ENCODE results near the gene GLB1L2. TPM values are rescaled to one million over a fixed set of nuclear protein-coding genes. Genes with fewer than 3 reads are reported as not detected.

GLB1L2 gene
- polyA plus RNA-seq, 1 of the 3 experiments (the other 2 are of a cell fraction), result 3.4 TPM

GRCh38 chr11:134413826-134414731, 82.3 kb downstream of the GLB1L2 start:
- Histone ChIP-seq H3K79me2 (ENCODE audit: insufficient read depth) (no peaks in the 10 kb centered on the region), H3K9me2 (no peaks in the 10 kb centered on the region), H2AFZ (ENCODE audit: low read depth) (no peak overlapping the region), H3F3A (replicated peaks; ENCODE audit: insufficient read depth) (no peaks in the 10 kb centered on the region), H4K20me1 (ENCODE audit: insufficient read depth) (no peaks in the 10 kb centered on the region), H3K27me3 (ENCODE audit: insufficient read depth) (no peaks in the 10 kb centered on the region), H3K27ac (ENCODE audit: low read depth in 2 of 2, low read length in 1 of 2) (peak overlapping the region in 1 of 2 experiments; percentile 82; a peak in 2 of 4 replicates), H3K9me3 (no peaks in the 10 kb centered on the region), H3K4me2 (no peak overlapping the region), H3K9ac (no peak overlapping the region), H3K4me1 (ENCODE audit: control insufficient read depth in 1 of 2, insufficient read depth in 2 of 2, low read depth in 1 of 2, low read length in 1 of 2) (peaks cover 0 to 64% of the 10 kb centered on the region in 2 experiments; a peak in 2 of 4 replicates), H3K4me3 (ENCODE audit: low read depth in 2 of 2, low read length in 1 of 2) (no peak overlapping the region), H3K36me3 (replicated peaks in 1 of 2; ENCODE audit: control insufficient read depth in 1 of 2, insufficient read depth in 2 of 2, low read length in 1 of 2) (no peaks in the 10 kb centered on the region)
- ChIA-PET CTCF (interaction anchor here (0.5 kb wide), 1 partner anchor 151 kb away, joined by 3 read pairs; no protein-coding TSS in a partner anchor), POLR2A (no interaction called here)
- no peak for TF ChIP-seq USF2 (IDR thresholded peaks at IDR 0.05; ENCODE audit: borderline replicate concordance, low read depth, low read length)
- TF ChIP-seq PBX3 (IDR thresholded peaks at IDR 0.05), result no peak
- TF ChIP-seq TAF1 (IDR thresholded peaks at IDR 0.05; ENCODE audit: borderline replicate concordance, low read depth, low read length), result no peak
- TF ChIP-seq POLR2AphosphoS5 (IDR thresholded peaks at IDR 0.05; ENCODE audit: low read depth, low read length), result no peak
- no peak for TF ChIP-seq FOXJ3 (CRISPR knock-in tag; IDR thresholded peaks at IDR 0.05)
- TF ChIP-seq NFIC (IDR thresholded peaks at IDR 0.05; ENCODE audit: borderline replicate concordance), result no peak
- TF ChIP-seq SIN3A (IDR thresholded peaks at IDR 0.05; ENCODE audit: borderline replicate concordance, low read depth, low read length), result no peak
- TF ChIP-seq TEAD4 (IDR thresholded peaks at IDR 0.05; ENCODE audit: borderline replicate concordance, insufficient read depth), result no peak
- no peak for TF ChIP-seq MXI1 (IDR thresholded peaks at IDR 0.05; ENCODE audit: low read depth, low read length)
- no peak for TF ChIP-seq MEF2A (IDR thresholded peaks at IDR 0.05; ENCODE audit: borderline replicate concordance, low read depth)
- TF ChIP-seq MAX (IDR thresholded peaks at IDR 0.05; ENCODE audit: low read depth), result no peak
- no peak for TF ChIP-seq ZBTB33 (IDR thresholded peaks at IDR 0.05; ENCODE audit: borderline replicate concordance, low read depth)
- no peak for TF ChIP-seq JUND (IDR thresholded peaks at IDR 0.05)
- no peak for TF ChIP-seq ELF1 (IDR thresholded peaks at IDR 0.05)
- TF ChIP-seq NRF1 (IDR thresholded peaks at IDR 0.05; ENCODE audit: low read depth, low read length), result no peak
- no peak for TF ChIP-seq CTCF (IDR thresholded peaks at IDR 0.05)
- no peak for TF ChIP-seq FOXM1 (IDR thresholded peaks at IDR 0.05; ENCODE audit: low read depth)
- TF ChIP-seq RCOR1 (IDR thresholded peaks at IDR 0.05; ENCODE audit: low read length), result no peak
- TF ChIP-seq EP300 (IDR thresholded peaks at IDR 0.05; ENCODE audit: borderline replicate concordance in 1 of 2, low read depth in 1 of 2, low read length in 1 of 2), result no peak
- WGBS (ENCODE audit: low lambda C conversion rate), result 39% methylated on average over 12 of the region's 18 CpGs
- DNase-seq, result peak; percentile 55
